Left renal cortex interstitium (tissue), 4 donors: ENCODE data around the gene TAOK1. TPM values are rescaled to one million over a fixed set of nuclear protein-coding genes. Genes with fewer than 3 reads are reported as not detected.
"Not testable (repeated sequence)": the region's sequence is repeated elsewhere in the genome, so short reads cannot be mapped to it uniquely, and the experiment has no call there.

ENCODE experiments used
- DNase-seq, 4 donors: peaks; one replicate each; pipeline ENCODE4 v3.0.0-alpha.2; 2013; ENCODE audit warnings: low read depth in 4 of 4, low spot score in 2 of 4, missing footprints in 1 of 4
- polyA plus RNA-seq, 4 donors: library from polyadenylated mRNA; unstranded; fragments of 120-200 nt; gene quantifications; one replicate each; pipeline ENCODE4 v1.2.1, GENCODE V29; 2013; ENCODE audit not compliant: insufficient read length in 4 of 4

Gene TAOK1
- polyA plus RNA-seq, 4 donors = 41.2 to 51.6 (median 45.6) TPM

DNA sequence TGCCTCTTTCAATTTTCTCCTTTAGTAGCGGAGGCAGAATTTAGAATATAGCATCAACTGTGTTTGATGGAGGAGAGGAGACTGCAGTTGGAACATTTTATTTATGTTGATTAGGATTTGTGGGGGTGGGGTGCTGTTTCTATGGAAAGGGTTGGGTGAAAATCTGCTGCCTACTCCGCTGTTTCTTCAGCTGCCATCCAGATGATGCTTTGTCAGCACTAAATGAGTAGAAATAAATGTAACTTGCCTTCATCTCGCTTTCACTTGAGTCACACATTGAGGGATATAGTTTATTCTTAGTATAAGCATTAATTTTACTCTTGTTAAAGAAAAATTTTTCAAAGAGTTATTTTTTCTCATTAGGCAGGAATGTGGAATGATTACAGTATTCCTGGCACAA is 134.5 kb downstream of the TAOK1 start:
- no peak for DNase-seq

DNA sequence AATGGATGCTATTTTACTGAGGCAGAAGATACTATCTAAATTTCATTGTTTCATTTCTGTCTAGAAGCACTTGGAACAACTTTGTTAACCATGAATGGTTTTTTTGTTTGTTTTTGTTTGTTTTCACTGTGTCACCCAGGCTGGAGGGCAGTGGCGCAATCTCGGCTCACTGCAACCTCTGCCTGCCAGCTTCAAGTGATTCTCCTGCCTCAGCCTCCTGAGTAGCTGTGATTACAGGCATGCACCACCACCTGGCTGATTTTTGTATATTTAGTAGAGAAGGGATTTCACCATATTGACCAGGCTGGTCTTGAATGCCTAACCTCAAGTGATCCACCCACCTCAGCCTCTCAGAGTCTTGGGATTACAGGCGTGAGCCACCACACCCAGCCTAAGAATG is 136.2 kb downstream of the TAOK1 start:
- no peak for DNase-seq

DNA sequence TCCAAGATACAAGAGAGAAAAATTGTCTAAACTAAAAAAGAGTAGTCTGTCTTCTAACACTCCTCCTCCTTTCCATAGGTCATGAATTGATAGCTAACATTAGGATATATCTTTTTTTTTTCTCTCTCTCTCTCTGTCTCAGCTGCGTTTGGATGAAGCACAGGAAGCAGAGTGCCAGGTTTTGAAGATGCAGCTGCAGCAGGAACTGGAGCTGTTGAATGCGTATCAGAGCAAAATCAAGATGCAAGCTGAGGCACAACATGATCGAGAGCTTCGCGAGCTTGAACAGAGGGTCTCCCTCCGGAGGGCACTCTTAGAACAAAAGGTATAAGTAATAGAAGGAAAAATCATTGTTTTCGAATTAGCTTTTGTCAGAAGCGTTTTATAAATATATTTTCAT is 143.8 kb downstream of the TAOK1 start:
- no peak for DNase-seq

DNA sequence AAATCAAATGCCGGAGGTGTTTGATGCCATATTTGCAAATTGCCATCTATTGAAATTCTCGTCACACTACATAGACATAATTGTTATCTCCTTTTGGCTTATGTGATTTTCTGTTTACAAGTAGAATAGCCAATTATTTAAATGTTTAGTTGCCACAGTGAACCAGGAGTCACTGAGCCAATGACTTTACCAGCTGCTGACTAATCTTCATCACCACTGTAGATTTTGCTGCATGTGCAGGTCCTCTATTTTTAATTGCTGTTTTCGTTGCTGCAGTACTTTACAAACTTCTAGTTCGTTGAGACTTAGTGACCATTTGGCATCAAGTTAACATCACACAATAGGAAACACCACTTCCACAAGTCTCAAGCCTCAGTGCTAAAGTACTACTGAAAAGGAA is 153.9 kb downstream of the TAOK1 start:
- no peak for DNase-seq

DNA sequence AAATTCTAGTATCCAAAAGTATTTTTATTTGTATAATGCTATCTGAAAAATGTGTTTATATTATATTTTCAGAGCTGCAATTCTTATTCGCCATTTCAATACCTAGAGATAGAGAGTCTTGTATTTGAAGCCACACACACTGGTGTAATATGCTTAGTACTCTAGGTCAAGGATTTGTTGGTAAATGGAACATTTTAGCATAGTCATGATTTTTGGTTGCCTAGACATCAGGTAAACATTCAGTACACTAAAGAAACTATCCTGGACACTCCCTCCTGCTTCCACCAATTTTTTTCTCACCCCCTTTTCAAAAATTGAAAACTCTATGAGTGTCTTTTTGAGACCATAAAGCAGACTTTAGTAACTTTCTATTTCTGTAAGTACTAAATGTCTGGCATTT is 155.9 kb downstream of the TAOK1 start:
- no peak for DNase-seq

DNA sequence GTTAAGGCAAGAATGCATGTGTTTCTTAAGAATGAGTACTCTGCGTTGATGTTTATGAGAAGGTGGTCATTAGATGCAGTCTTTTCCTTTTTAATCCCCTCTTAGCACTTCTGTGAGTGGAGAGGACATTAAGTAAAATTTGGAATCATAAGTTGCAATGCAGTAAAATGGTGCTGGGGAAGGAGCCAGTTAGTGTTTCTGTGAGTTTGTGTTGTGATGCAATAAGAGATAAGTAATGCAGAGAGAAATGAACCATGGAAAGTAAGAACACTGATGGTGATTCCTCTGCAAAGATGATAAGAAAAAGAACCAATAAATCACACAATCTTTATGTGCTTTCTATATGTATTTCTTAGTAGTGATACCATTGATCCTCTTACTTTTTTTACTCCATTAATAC is 156.7 kb downstream of the TAOK1 start:
- no peak for DNase-seq

DNA sequence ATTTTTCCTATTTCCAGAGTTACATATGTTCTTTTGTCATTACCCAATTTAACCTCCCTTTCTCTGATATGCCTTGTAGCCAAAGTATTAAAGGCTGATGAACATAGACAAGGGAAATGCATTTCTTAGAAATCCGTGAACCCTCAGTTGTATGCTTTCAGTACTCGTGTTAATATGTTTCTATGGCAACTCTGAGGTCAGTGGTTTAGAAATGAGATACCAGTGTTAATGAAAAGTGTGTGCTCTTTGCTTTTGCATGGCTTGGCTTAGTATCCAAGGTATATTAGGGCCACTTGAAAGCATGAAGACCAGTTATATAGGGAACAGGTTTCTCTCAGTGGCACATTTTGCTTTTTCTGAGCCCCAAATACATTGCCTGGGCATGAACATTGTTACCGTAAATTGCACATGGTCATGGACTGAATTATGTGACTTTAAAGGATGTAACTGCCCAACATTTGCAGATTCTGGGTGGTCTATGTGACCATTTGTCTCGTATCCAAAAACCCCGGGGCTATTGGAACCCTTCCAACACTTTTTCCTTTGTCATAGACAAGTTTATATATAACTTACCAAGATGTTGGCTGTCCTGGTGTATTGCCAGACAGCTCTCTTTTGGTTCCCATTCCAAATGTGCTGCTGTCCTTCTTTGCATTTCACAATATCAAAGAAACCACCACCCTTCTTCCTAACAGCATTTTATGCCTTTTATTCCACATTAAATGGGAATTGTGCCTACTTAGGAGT is 159.2 kb downstream of the TAOK1 start:
- no peak for DNase-seq

DNA sequence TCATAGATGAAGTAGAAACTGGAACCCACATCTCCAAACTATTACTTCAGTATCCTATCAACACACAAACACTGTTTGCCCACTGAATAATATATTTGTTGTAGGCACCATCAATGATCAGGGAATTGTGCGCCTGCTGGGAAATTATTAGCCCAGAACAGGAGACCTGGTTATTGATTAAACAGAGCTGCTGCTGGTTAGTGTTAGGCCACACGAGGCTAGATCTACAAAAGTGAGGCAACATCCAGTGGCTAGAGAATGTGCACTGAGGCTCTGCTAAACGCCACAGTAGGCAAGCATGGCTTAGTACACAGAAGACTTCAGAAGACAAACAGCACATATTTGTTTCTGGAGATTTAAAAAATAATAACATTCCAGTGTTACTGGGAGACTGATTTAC is 165.7 kb downstream of the TAOK1 start:
- no peak for DNase-seq

DNA sequence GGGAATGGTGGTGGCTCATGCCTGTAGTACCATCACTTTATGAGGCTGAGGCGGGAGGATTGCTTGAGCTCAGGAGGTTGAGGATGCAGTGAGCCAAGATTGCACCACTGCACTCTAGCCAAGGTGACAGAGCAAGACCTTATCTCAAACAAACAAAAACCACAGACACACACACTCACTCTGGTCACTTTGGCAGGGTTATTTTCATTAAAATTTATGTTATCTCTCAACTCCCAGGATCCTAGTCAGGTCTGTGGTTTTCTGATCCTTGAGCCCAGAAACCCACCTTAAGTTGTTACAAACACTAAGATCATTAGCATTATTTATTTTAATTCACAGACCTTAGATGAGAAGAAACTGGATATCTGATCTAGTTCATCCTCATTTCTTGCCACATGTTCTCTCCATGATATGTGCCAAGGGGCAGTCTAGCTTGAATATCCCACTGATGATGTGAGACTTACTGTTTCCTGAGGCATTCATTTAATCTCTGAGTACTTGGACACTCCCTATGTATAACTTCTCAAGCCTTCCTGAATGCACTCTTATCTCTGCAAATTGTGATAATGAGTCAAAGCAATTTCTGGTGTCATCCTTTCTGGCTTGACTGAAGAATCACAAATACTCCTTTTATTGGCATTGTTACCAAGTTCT is 167.0 kb downstream of the TAOK1 start:
- DNase-seq = no peak

DNA sequence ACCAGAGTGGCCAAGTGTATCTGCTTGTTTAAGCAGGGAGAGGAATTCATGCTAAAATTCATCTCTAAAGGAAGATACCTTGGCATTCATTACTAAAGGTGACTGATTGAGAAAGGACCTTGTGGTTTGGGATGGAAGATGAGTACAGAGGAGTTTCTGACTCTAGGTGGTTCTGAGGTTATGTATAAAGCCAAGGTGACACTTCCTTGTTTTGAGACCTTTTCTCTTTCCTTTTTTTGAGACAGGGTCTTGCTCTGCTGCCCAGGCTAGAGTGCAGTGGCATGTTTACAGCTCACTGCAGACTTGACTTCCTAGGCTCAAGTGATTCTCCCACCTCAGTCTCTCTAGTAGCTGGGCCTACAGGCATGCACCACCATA is 167.6 kb downstream of the TAOK1 start:
- DNase-seq = no peak

DNA sequence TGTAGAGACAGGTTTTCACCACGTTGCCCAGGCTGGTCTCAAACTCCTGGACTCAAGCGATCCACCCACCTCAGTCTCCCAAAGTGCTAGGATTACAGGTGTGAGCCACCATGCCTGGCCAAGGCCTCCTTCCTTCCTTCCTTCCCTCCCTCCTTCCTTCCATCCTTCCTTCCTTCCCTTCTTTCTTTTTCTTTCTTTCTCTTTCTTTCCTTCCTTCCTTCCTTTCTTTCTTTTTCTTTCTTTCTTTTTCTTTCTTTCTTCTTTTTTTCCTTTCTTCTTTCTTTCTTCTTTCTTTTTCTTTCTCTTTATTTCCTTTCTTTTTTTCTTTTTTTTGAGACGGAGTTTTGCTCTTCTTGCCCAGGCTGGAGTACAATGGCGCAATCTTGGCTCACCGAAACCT is 168.0 kb downstream of the TAOK1 start:
- not testable (repeated sequence) for DNase-seq

DNA sequence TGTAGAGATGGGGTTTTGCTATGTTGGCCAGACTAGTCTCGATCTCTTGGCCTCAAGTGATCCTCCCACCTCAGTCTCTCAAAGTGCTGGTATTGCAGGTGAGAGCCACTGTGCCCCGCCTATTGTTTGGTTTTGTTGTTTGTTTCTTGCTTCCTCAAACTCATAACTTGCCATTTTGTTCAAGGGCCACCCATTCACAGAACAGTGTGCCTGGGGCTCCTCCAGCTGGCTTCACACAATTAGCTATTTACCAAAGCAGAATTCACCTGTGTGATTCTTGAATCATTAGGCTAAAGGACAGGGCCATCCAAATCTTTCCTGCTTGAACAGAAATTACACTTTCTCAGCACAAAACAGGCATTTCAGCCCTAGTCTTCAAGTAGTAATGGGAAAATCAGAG is 169.5 kb downstream of the TAOK1 start:
- DNase-seq = no peak

DNA sequence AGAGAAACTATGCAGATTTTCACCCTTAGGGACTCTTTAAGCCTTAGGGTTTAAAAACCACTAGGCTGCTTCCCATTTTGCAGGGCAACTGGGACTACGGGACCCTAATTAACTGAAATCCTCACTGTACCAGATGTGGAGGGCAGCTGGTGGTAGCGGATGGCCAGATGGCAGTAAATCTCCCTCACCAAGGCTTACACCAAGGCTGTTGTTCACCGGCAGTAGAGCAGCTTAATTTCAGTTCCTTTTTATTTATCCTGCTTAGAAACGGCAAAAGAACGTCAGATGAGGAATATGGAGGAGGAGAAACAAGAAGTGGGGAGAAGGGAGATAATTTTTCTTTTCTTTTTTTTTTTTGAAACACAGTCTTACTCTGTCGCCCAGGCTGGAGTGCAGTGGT is 170.2 kb downstream of the TAOK1 start:
- DNase-seq = no peak

DNA sequence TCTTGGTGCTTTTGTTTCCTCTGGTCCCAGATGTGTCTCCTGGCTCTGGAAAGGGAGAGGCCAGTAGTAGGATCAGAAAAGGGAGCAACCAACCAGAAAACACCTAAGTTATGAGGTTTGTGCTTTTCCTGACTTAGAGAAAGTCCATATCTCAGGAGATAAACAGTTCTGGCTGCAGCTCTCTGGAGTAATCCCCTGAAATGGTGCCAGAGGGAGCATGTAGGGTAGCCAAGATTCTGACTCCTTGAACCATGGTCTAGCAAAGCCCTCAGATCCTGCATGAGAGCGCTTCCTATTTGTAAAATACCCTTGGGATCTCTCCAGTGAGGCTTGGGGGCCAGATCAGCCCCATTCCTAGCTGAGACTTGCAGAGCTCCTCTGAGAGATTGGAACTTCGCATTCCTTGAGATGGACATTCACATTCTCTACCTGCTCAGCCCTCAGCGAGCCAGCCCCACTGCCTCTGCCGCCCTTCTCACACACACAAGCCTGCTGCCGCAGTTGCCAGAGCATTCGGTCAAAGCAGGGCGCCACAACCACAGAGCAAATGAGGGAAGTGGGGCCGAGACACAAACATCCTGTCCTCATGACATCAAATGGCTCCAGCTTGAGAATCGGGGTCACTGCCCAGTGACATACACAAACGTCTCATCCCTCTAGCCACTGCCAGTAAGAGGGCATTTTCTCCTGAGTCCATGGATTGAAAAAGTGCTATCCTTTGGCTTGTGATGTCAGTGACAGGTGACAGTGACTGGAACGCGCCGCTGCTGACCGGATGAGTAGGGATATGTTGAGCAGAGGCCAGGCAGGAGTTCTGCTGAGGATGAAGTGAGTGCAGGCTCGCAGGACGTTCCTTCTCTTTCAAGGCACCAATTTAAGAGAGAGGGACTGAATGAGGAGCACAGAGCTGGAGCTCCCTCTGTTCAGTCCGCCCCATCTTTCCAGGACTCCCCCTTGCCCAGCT is 171.7 kb downstream of the TAOK1 start:
- no peak for DNase-seq

DNA sequence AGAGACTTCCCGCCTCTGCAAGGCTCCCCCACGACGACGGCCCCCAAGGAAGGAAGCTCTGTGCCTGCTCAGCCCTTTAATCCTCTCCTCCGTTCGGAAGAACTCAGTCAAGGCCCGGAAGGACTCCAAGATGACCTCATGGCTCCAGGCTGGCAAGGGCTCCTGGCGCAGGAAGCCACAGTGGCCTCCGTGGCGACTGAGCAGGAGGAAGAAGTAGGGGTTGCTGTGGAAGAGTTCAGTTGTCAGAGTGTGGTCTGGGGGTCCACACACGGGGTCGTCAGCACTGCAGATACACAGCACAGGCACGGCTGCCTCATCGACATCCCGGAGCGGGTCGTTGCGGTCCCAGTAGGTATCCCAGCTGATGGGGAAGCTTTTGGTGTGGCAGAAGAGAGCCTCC is 172.5 kb downstream of the TAOK1 start:
- DNase-seq = no peak

DNA sequence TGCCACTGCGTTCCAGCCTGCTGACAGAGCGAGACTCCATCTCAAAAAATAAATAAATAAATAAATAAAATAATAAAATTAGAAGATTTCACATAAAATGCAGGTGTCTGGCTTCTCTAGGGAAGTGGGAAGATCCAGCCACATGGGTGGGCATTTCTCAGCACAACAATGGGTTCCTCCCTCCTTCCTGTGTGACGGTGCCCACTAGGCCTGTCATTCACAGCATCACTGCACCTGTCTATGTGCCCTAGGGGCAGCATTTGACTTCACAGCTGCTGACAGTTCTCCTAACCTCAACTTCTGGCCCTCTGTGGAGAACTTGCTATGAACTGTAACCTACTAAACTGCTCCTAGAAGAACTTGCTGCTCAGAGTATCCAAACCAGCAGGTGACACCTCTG is 173.7 kb downstream of the TAOK1 start:
- no peak for DNase-seq

DNA sequence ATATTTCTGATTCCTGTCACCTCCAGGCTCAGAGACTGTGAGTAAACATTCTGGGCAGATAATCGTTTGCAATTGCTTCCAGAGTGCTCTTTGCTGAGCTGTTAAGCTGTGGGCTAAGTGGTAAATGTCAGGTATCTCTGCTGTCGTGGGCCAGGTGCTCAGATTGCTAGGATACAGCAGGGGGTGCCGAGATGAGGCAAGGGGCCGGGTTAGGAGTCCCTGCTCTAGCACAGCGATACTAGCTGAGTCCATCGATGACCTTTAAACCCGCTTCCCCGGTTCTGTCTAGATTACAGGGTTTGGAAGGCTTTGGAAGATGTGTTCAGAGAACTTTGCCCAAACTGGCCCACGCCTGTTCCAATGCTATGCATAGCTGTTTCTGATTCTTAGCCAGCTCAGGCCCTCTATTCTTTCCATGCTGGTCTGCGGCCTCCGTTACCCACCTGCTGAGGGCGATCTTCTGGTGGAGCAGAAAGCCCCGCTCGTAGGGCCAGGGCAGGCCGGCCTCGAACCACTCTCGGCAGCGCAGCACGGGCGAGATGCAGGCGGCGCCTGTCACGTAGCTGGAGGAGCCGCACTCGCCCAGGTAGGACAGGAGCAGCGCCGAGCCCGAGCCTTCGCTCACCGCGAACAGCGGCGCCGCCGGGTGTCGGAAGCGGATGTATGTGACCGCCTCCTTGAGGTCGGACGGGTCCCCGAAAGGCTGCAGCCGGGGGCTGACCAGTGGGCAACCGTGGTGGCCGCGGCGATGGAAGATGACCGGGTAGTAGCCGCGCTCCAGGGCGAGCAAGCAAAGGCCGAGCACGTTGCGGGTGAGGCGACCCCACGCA is 175.7 kb downstream of the TAOK1 start:
- DNase-seq = no peak

DNA sequence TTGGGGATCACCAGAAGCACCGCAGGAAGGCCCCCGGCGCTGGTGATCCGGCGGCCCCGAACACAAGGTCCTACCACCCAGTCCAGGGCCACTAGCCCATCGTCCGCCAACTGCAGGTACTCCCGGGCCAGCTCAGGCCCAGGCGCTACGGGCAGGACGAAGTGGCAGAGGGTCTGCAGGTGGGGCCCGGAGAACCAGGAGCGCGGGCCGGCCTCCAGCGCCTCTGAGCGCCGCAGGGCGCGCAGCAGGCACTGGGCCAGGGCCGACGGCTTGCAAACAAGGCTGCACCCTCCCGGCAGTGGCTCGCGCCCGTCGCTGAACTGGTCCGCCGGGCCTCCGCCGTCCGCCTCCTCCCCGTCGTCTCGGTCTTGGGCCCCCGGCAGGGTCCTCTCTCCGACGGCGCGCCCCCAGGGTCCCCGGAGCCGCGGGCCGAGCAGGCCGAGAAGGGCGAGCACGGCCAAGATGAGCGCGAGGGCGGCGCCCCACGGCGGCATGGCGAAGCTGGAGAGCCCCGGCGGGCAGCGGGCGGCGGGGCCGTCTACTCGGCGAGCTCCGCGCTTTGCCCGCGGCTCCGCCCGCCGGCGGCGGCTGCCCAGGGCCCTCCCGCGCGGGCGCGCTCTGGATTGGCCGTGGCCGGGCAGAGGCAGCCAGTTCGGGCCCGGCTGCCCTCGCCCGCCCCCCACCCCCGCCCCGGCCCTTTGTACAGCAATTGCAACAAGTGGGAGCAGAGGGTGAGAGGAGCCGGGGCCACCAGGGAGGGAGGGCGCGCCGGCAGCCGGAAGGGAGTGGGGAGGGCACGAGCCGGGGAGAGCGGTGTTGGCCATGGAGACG is 176.5 kb downstream of the TAOK1 start, which contains the start of gene ABHD15:
Gene ABHD15 (minus strand): TSS at position 565 of the 831 bp plus-strand sequence. CDS start 71 bp downstream, at position 494.
- no peak for DNase-seq

DNA sequence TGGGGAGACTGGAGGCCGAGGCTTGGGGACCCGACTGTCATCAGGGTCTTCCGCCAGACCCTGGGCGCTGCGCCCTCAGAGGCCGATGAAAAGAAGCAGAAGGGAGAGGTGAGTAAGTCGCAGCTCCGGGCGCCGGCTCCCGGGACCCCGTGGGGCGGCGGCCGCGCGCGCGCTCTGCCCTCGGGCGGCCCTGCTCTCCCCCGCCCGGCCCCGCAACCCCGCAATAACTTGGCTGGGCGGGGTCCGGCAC is 177.1 kb downstream of the TAOK1 start:
- no peak for DNase-seq
